Activated CD4-positive, alpha-beta T cell treated with anti-CD3 and anti-CD28 coated beads for 24 hours (primary cell): ENCODE data around the gene RNF208.

Source experiments
- DNase-seq, 2 donors: peaks; one replicate each; pipeline ENCODE4 v3.0.0-alpha.2; 2020; ENCODE audit warnings: low read depth in 2 of 2

RNF208 gene

DNA sequence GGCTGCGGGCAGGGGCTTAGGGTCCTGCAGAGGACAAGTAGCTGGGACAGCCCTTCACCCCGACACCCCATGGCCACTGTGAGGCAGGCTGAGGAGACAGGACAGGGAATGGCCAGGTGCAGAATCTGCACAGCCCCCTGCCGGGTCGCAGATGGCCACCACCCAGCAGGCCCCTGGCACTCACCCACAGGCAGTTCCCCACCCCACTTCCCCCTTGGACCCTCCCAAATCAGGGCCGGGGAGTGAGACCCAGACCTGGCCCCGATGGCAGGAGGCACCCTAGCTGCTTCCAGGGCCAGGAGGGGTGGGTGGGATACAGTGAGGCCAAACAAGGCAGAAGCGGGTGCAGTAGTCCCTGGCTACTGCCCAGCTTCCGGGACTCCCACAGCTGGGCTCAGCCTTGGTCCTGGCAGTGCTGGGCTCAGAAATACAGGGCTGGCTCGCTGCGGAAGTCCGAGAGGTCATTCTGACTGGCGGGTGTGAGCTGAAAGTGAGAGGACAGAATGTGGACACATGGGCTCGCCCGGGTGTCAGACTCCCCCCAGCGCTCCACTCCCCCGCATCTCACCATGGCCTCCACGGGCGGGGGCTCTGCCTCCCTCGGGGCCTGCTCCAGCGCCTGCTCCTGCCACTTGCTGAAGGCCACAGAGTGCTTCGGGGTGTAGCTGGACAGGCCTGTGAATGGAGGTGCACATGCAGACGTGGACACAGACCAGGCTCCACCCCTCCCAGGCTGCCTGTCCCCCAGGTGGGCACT, 30.2 kb downstream of the RNF208 start:
- no peak for DNase-seq

DNA sequence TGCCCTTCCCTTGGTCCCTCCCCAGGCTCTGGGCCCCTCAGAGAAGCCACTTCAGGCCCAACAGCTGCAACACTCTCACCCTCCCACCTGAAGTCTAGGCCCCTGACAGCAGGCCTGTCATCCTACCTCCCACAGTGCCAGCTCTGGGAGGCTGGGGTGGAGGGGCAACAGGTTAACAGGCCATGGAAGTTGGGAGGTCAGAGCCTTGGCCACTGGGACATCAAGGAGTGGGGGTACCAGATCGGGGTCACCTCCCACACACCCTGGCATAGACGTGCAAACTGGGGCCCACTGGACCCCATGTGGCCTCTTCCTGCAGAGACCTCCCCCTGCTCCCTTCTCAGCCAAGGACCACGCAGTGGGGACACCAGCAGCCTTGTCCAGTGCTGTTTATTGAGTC, 30.8 kb downstream of the RNF208 start:
- no peak for DNase-seq

DNA sequence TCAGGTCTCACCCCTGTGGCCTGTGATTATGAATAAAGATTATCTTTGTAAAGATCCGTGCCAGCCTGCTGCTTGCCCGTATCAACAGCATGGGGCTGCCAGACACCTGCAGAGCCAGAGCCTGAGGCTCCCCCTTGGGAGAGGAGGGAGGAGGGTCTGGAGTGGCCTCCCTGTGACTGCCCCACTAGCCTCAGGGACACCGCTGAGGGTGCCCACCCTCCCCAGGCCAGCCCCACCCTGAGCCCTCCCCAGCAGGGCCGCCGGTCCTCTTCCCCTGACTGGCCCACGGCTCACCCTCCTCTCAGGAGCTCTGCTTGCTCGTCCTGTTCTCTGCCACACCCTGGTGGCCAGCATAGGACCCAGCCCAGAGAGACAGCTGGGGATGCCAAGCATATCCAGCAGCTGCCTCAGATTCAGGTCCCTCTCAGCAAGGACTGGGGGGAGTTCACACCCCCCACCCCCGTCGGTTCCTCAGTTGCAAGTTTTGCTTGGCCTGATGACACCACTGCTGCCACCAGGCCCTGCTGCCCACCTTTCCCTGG, 31.7 kb downstream of the RNF208 start:
- DNase-seq, result no peak

GRCh38 chr9:137189297-137190295, 32.4 kb downstream of the RNF208 start:
- DNase-seq, result no peak

DNA sequence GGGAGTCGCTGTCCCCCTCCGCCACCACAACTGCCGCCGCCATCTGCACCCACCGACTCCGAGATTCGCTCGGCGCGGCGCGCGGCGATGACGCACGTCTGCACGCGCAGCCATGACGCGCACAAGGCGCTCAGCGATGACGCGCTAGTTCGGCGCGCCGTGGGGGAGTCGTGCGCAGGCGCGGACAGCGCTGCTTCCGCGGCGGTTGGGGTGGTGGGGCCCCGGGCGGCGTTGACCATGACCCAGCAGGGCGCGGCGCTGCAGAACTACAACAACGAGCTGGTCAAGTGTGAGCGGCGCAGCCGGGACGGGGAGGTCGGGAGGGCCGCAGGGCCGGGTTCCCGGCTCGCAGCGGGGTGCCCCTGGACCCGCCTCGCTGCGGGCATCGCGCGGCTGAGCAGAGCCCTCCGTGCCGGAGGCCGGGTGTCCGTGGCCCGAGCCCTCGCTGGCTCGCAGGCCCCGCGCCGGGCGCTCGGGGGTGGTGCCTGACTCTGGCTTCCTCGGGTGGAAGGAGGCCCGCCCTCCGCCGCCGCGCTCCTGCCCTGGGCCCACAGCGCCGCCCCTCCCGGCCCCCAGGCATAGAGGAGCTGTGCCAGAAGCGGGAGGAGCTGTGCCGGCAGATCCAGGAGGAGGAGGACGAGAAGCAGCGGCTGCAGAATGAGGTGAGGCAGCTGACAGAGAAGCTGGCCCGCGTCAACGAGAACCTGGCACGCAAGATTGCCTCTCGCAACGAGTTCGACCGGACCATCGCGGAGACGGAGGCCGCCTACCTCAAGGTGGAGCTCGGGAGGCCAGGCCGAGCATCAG, 33.3 kb downstream of the RNF208 start, which contains the start of the genes ANAPC2 and SSNA1:
Gene ANAPC2 (minus strand): TSS at position 71 of the 807 bp plus-strand sequence. CDS start 28 bp downstream, at position 43.
Gene SSNA1 (plus strand): TSS at position 187 of the 807 bp plus-strand sequence. CDS start 51 bp downstream, at position 238.
- DNase-seq, result peak; percentile 88 to 90

- no peak for DNase-seq
These were observed 34.0 kb downstream of the RNF208 start for GRCh38 chr9:137188086-137188489.

DNA sequence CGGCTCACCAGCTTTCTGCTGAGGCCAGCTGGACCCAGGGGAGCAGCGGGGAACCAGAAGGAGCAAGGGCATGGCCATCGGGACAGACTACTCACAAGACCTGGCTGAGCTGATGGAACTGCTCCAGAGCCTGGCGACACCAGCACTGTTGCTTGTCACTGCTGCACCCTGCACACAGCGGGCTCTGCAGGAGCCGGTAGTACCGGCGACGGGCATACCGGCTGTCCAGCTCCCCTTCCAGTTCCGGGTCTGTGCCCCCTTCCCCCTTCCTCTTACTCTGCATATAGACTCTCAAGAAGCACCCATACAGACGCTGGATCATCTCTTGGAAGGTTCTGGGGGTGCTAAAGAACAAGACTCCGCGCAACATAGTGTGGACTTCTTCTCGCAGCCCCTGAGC, 34.7 kb downstream of the RNF208 start:
- DNase-seq, result no peak

DNA sequence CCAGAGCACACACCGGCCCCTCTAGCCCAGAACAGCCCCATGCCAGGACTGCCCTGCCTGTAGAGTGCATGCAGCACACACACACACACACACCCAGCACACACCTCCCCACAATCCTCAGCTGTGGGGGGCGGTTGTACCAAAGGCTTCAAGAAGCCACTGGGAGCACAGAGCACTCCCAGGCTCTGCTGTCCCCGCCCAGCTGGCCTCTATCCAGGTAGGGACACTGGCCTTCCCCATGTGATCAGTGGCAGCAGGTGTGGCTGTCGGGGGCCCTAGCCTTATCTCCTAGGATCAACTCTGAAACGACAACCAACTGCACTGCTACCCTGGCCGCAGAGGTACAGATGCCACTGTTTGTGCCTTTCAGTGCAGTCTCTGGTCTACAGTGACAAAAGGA, 35.7 kb downstream of the RNF208 start:
- DNase-seq, result no peak

GRCh38 chr9:137185921-137186320, 36.1 kb downstream of the RNF208 start:
- no peak for DNase-seq

DNA sequence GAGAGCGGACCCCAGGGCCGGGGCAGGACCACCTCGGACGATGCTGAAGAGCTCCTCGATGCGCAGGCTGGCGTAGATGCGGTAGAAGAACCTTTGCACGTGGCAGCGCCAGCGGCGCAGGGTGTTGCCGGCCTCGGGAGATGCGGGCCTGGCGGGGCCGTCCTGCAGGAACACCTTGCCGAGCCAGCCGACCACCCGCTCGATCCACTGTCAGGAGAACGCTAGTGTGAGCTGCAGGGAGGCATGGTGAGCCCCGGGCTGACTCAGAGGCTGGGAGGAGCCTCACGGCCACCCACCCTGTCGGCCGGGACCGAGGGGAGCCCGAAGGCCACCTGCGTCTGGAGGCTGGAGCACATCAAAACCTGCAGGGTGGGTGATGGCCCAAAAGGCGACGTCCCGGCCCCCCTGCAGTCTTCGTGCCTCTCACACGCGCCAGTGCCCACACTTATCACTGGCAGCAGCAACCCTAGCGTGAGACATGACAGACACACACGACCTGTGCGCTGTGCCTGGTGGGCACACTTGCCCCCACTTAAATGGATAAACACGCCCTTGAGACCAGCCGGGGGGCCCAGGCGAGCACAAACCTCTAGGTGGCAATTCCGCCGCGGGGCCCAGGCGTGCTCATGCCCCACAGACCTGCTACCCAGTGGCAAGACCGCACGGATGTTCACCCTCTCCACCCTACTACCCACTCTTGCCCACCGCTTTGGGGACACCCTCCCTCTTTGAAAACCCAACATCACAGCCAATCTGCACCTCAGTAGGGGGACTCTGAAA, 37.0 kb downstream of the RNF208 start:
- no peak for DNase-seq

- no peak for DNase-seq
These were observed 38.0 kb downstream of the RNF208 start for GRCh38 chr9:137183980-137184595.

GRCh38 chr9:137182836-137183235, 39.2 kb downstream of the RNF208 start:
- DNase-seq, result no peak

GRCh38 chr9:137181680-137182079, 40.4 kb downstream of the RNF208 start:
- no peak for DNase-seq

- no peak for DNase-seq
These were observed 41.5 kb downstream of the RNF208 start for GRCh38 chr9:137180491-137180890.

GRCh38 chr9:137179761-137180160, 42.3 kb downstream of the RNF208 start:
- DNase-seq, result no peak

DNA sequence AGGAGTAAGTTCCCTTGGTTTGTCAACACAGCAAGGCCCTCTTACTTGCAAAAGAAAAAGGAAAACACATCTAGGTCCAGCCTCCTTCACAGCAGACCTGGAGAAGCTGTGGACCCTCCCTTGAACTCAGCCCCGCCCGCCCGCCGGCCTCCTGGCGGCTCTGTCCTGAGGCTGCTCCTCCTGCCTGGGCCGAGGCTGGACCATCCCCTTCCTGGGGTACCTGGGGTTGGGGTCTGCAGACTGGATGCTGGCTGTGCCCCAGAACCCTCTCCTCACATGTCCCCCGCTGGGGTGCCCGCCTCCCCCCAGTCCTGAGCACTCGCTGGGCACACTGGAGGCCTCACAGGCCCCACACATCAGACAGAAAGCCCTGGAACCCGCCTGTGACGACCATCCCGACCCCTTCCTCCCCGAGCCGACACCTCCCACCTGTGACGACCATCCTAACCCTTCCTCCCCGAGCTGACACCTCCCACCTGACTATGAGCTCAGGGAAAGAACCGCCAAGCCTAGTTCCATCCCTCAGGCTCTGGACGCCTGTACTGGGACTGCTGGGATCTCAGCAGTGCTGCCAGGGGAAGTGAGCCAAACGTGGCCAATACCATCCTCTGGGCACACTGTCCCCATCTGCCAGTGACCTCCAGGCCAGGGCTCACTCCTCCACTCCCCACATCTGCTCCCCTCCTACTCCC, 43.0 kb downstream of the RNF208 start:
- no peak for DNase-seq

DNA sequence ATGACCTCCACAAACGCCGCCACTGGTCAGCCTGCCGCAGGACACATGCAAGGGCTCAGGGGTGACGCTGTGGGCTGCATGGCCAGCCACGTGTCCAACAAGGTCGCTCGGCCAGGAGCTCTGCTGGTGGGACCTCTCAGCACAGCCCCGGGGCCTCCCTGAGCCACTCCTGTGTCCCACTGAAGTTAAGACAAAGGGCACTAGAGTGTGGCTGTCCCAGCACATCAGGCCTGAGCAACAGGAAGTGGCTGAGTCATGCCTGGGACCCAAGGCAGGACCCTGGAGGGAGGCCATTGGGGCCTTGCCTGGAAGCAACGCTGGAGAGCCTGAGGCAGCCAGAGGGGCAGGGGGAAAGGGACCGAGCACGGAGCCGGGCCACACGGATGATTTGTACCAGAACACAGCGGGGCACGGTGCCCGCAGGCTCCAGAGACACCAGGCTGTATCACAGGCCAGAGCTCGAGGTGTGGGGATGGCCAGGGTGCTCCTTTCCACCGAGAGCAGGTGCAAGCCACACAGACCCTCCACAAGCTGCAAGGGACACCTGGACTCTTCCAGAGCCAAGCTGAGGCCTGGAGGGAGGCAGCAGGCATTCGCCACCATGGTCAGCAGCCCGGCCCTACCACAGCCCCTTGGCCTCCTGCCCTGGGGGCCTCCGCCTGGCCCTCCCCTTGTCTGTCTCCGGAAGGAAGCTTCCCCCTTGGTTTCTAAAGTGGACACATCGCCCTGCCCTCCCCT, 43.7 kb downstream of the RNF208 start:
- DNase-seq, result no peak

DNA sequence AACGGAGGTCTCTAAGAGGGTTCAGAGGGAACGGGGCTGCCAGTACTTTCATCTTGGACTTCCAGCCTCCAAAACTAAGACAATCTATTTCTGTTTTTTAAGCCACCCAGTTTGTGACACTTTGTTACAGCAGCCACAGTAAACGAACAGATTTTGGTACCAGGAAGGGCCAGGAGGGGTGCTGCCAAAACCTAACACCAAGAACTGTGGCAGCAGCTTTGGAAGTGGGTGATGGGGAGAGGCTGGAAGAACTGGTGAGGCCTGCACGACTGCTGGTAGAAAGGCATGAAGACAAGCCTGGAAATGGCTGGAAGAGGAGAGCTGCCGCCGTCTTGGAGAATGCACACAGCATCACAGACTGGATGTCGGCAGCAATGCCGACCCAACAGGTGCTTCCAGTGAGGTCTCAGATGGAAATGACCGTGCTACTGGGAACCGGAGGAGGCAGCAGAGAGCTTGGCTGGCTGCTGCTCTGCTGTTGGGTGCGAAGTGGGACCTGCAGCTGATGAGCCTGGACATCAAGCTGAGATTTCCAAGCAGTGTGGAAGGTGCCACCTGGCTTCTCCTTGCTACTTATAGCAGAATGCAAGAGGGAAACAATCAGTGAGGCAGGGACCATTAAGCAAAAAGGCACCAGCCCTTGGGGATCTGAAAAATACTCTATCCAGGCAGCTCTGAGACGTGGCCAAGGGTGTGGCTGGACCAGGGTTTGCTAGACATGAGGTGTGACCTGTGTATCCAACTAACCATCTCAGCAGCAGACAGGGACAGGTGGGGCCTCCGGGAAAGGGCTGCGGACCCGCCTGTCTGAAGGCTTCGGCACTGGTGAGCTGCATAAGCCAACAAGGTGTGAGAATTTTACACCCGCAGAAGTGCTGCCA, 45.5 kb downstream of the RNF208 start:
- no peak for DNase-seq
